Activated B cell treated with CpG ODN at 0.5 μM for 24 hours (primary cell): ENCODE measurements around the gene SYTL1. TPM values are rescaled to one million over a fixed set of nuclear protein-coding genes. Genes with fewer than 3 reads are reported as not detected.
A peak's percentile ranks its signal among the peaks of the same experiment; 100 is the strongest.

Source experiments
- ATAC-seq: fragments of 200-7000 bp; cut with Tn5 transposase; one replicate; pipeline ENCODE4 v1.10.0; 2021; ENCODE audit warnings: low read depth, mild to moderate bottlenecking, moderate library complexity
- CTCF ChIA-PET: fragments of 350-600 bp; sonication (Branson Sonifier 250); formaldehyde crosslinking; loops from one replicate; lab custom pipeline; 2021; ENCODE audit warnings: antibody characterized with exemption; lab: Charles Lee
- POLR2A ChIA-PET: fragments of 350-600 bp; sonication (Branson Sonifier 250); formaldehyde crosslinking; loops from one replicate; lab custom pipeline; 2021; ENCODE audit warnings: antibody characterized with exemption; lab: Charles Lee
- DNase-seq: peaks from one replicate; pipeline ENCODE4 v3.0.0; 2022
- H3K27ac Mint-ChIP-seq: one replicate; pipeline ENCODE4 v1.8.0; 2020; ENCODE audit warnings: mixed read lengths
- H3K27me3 Mint-ChIP-seq: one replicate; pipeline ENCODE4 v1.8.0; 2021; ENCODE audit warnings: mixed read lengths
- H3K36me3 Mint-ChIP-seq: one replicate; pipeline ENCODE4 v1.8.0; 2021; ENCODE audit warnings: low read depth, mixed read lengths
- H3K4me1 Mint-ChIP-seq: one replicate; pipeline ENCODE4 v1.8.0; 2021; ENCODE audit warnings: mixed read lengths
- H3K4me3 Mint-ChIP-seq: one replicate; pipeline ENCODE4 v1.8.0; 2020; ENCODE audit warnings: mild to moderate bottlenecking, mixed read lengths
- H3K9me3 Mint-ChIP-seq: one replicate; pipeline ENCODE4 v1.8.0; 2020; ENCODE audit warnings: mixed read lengths
- intact Hi-C: fragments of 100-400 bp; cut with micrococcal nuclease; formaldehyde crosslinking; loops from one replicate; pipeline ENCODE4 v1.15.1; 2024
- total RNA-seq: library from RNA; stranded (reverse); gene quantifications from 2 replicates; pipeline ENCODE4 v1.2.3, GENCODE V29; 2022
- TF ChIP-seq, protein P1 (sequence below): fragments of 200-600 bp; IDR thresholded peaks from one replicate; pipeline ENCODE4 v1.8.0; 2022; ENCODE audit warnings: antibody characterized with exemption, mild to moderate bottlenecking

Gene SYTL1
- total RNA-seq, 1 donor from 2014 or later: 76.0 TPM

DNA sequence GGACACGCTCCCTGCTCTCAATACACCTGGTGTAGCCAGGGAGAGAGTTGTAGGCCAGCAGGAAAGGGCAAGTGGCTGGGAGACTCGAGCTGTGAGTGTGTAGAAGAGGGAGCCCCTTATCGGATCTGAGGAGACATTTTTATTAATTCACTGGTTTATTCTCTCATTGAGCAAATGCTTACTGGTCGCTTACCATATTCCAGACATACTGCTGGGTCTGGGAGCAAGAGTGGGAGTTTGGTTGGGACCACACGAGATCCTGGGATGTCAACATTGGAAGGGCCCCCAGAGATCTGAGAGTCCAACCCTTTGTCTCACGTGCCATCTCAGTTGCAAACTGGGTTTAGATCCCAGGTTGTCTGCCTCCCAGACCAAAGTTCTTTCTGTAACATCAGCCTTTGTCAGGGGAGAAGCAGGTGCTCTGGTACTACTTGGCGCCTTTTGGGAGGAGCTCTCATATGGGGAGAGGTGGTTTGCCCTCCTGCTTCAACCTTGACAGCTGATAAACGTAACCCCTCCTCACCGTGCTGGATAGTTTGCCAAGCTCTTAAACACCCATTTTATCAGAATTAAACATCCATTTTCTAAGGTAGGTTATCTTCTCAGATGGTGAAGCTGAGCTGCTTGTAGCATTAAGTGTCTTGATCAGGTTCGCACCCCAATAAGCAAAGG lies 19.1 kb upstream of the SYTL1 start:
- Mint-ChIP-seq H3K36me3 (peaks cover 35% of the 10 kb centered on the region), H3K4me3 (peak overlapping the region; percentile 97), H3K4me1 (peaks cover 53% of the 10 kb centered on the region), H3K27ac (peak overlapping the region; percentile 93), H3K9me3 (no peaks in the 10 kb centered on the region), H3K27me3 (no peaks in the 10 kb centered on the region)
- DNase-seq: no peak
- TF ChIP-seq, protein P1, sequence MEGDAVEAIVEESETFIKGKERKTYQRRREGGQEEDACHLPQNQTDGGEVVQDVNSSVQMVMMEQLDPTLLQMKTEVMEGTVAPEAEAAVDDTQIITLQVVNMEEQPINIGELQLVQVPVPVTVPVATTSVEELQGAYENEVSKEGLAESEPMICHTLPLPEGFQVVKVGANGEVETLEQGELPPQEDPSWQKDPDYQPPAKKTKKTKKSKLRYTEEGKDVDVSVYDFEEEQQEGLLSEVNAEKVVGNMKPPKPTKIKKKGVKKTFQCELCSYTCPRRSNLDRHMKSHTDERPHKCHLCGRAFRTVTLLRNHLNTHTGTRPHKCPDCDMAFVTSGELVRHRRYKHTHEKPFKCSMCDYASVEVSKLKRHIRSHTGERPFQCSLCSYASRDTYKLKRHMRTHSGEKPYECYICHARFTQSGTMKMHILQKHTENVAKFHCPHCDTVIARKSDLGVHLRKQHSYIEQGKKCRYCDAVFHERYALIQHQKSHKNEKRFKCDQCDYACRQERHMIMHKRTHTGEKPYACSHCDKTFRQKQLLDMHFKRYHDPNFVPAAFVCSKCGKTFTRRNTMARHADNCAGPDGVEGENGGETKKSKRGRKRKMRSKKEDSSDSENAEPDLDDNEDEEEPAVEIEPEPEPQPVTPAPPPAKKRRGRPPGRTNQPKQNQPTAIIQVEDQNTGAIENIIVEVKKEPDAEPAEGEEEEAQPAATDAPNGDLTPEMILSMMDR: no peak
- intact Hi-C loops: loop anchor here (1.0 to 5.0 kb wide), 7 partner anchors 19 to 340 kb away; partner anchors contain the start of genes SLC9A1, WASF2 and WDTC1
- ChIA-PET CTCF (interaction anchor here (0.6 to 2.0 kb wide), 6 partner anchors 10 to 284 kb away, joined by 3 to 10 read pairs (median 5); no protein-coding TSS in a partner anchor), POLR2A (interaction anchor here (0.8 to 2.4 kb wide), 8 partner anchors 10 to 168 kb away, joined by 3 to 11 read pairs (median 8); partner anchors contain the start of genes MAP3K6, SLC9A1, SYTL1 and WDTC1)
- ATAC-seq: no peak

DNA sequence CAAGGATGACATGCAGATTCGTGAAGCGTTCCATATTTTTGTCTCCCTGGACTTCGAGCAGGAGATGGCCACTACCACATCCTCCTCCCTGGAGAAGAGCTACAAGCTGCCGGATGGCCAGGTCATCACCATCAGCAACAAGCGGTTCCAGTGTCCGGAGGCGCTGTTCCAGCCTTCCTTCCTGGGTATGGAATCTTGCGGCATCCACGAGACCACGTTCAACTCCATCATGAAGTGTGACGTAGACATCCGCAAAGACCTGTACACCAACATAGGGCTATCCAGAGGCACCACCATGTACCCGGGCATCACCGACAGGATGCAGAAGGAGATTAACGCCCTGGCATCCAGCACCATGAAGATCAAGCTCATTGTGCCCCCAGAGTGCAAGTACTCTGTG lies 16.5 kb upstream of the SYTL1 start:
- no peak overlapping the region for H3K27ac Mint-ChIP-seq
- intact Hi-C loops: no loop called here
- POLR2A ChIA-PET: no interaction called here
- DNase-seq (no peak), ATAC-seq (no peak)
- H3K36me3 Mint-ChIP-seq: peaks cover 53% of the 10 kb centered on the region
- H3K4me3 Mint-ChIP-seq: no peak overlapping the region
- TF ChIP-seq, protein P1: no peak
- CTCF ChIA-PET: interaction anchor here (2.2 kb wide), 1 partner anchor 62 kb away, joined by 6 read pairs; no protein-coding TSS in a partner anchor
- H3K27me3 Mint-ChIP-seq: no peaks in the 10 kb centered on the region
- H3K9me3 Mint-ChIP-seq: no peaks in the 10 kb centered on the region
- peaks cover 68% of the 10 kb centered on the region for H3K4me1 Mint-ChIP-seq

GRCh38 chr1:27327964-27328363 lies 13.9 kb upstream of the SYTL1 start:
- Mint-ChIP-seq H3K36me3 (peaks cover 76% of the 10 kb centered on the region), H3K9me3 (no peaks in the 10 kb centered on the region), H3K4me1 (peaks cover 70% of the 10 kb centered on the region), H3K4me3 (no peak overlapping the region), H3K27me3 (no peaks in the 10 kb centered on the region), H3K27ac (no peak overlapping the region)
- DNase-seq (no peak), ATAC-seq (no peak)
- POLR2A ChIA-PET: interaction anchor here (1.2 kb wide), 1 partner anchor 14 kb away, joined by 4 read pairs; the partner anchor contains the start of gene SYTL1
- intact Hi-C loops: no loop called here
- CTCF ChIA-PET: interaction anchor here (0.6 to 1.7 kb wide), 6 partner anchors 25 to 538 kb away, joined by 3 to 5 read pairs (median 4); no protein-coding TSS in a partner anchor
- TF ChIP-seq, protein P1: no peak

- intact Hi-C loops: no loop called here
- H3K36me3 Mint-ChIP-seq: peaks cover 85% of the 10 kb centered on the region
- peaks cover 48% of the 10 kb centered on the region for H3K4me1 Mint-ChIP-seq
- H3K9me3 Mint-ChIP-seq: no peaks in the 10 kb centered on the region
- TF ChIP-seq, protein P1: no peak
- no peaks in the 10 kb centered on the region for H3K27me3 Mint-ChIP-seq
- DNase-seq (no peak), ATAC-seq (no peak)
- POLR2A ChIA-PET: no interaction called here
- CTCF ChIA-PET: no interaction called here
- no peak overlapping the region for H3K4me3 Mint-ChIP-seq
- H3K27ac Mint-ChIP-seq: no peak overlapping the region
Observed at GRCh38 chr1:27330786-27331185, 11.0 kb upstream of the SYTL1 start.

- no peak for ATAC-seq
- TF ChIP-seq, protein P1: no peak
- no peak overlapping the region for H3K27ac Mint-ChIP-seq
Observed at GRCh38 chr1:27331426-27331825, 10.4 kb upstream of the SYTL1 start.

More at GRCh38 chr1:27331426-27331825, 10.4 kb upstream of the SYTL1 start:
- Mint-ChIP-seq H3K4me1 (peaks cover 42% of the 10 kb centered on the region), H3K4me3 (no peak overlapping the region), H3K36me3 (peaks cover 85% of the 10 kb centered on the region), H3K9me3 (no peaks in the 10 kb centered on the region), H3K27me3 (no peaks in the 10 kb centered on the region)
- CTCF ChIA-PET: interaction anchor here (1.6 to 3.7 kb wide), 2 partner anchors 18 to 32 kb away, joined by 11 to 24 read pairs; no protein-coding TSS in a partner anchor
- intact Hi-C loops: no loop called here
- no peak for DNase-seq
- POLR2A ChIA-PET: no interaction called here
